Ovary (tissue), 9 donors: Measurements from ENCODE around the gene RSBN1. TPM values are rescaled to one million over a fixed set of nuclear protein-coding genes. Genes with fewer than 3 reads are reported as not detected.

Experiments
- DNase-seq, 5 donors: peaks; one replicate each; pipeline ENCODE4 v3.0.0-alpha.2; 2019 to 2020
- H3K27ac ChIP-seq, 2 donors: fragments of 200-600 bp; one replicate each; pipeline versions ENCODE4 v1.5.1 to v1.8.0; 2019 to 2022
- H3K27me3 ChIP-seq: fragments of 200-600 bp; one replicate; pipeline ENCODE4 v1.8.0; 2022
- H3K36me3 ChIP-seq: fragments of 200-600 bp; sonication (generic); one replicate; pipeline ENCODE4 v1.5.1; 2019
- H3K4me1 ChIP-seq: one replicate; pipeline ENCODE4 v1.8.1; 2013; ENCODE audit warnings: mild to moderate bottlenecking, moderate library complexity; ENCODE audit not compliant: insufficient read depth
- H3K4me3 ChIP-seq: fragments of 200-600 bp; sonication (generic); one replicate; pipeline ENCODE4 v1.5.1; 2017
- H3K9me3 ChIP-seq, 2 donors: fragments of 200-600 bp in 1 of 2; sonication (generic) in 1 of 2; one replicate each; pipeline versions ENCODE4 v1.5.1 to v1.8.1; 2013 to 2019; ENCODE audit warnings: mild to moderate bottlenecking in 1 of 2, moderate library complexity in 1 of 2
- CTCF ChIP-seq, 3 donors: fragments of 450-650 bp in 2 of 3; fragments of 200-600 bp in 1 of 3; IDR thresholded peaks; one replicate each; pipeline versions ENCODE4 v1.5.1 to v1.8.0; 2016 to 2022; ENCODE audit warnings: antibody characterized with exemption in 3 of 3, mild to moderate bottlenecking in 1 of 3
- EP300 ChIP-seq: sonication (generic); formaldehyde crosslinking; IDR thresholded peaks from one replicate; pipeline ENCODE4 v1.6.1; 2017; ENCODE audit warnings: antibody characterized with exemption
- POLR2A ChIP-seq: fragments of 450-650 bp; IDR thresholded peaks from one replicate; pipeline ENCODE4 v1.6.1; 2017; ENCODE audit warnings: antibody characterized with exemption, mild to moderate bottlenecking, moderate library complexity
- WGBS, 3 donors: extraction: QIAGEN DNeasy Blood & Tissue Kit in 1 of 3; methylation state at CpG; one replicate each; pipeline versions ENCODE4 v1.1.5 to v1.1.7; 2013 to 2017; 5-methylcytosine and 5-hydroxymethylcytosine counted together
- intact Hi-C, 4 donors: fragments of 100-400 bp; cut with DNase I; formaldehyde crosslinking; loops; one replicate each; pipeline versions ENCODE4 v1.11.0 to v1.15.1; 2022 to 2023
- polyA plus RNA-seq, 2 donors: library from polyadenylated mRNA; stranded (reverse); fragments of 200-250 nt in 1 of 2; fragments of 350-450 nt in 1 of 2; fragmentation: Illumina TruSeq in 1 of 2; extraction: RNeasy Lipid Tissue Mini Kit (QIAGEN cat#74804) in 1 of 2; gene quantifications; one replicate each; pipeline ENCODE4 v1.2.3, GENCODE V29; 2013 to 2014
- total RNA-seq, 7 donors: library from RNA; depleted of rRNA in 2 of 7; stranded (reverse); fragments of >200 nt in 2 of 7; fragmentation: NEBNext Ultra II Directional in 3 of 7; extraction: Animal tissue kit (Norgen Biotek cat#: 25700) in 3 of 7; gene quantifications; one replicate each; pipeline versions ENCODE4 v1.1.0 to v1.2.4, GENCODE V29; 2016 to 2023
- donor health status: DM: no; HTN: no; CAD: no; lungs with moderate emphysema.
- donor health status: DM: no; HTN: no; CAD: no.
- donor health status: Bipolar disorder and iron deficiency.
- donor health status: DM: yes; HTN: yes; CAD: no.
- donor health status: DM: no; HTN: no; CAD: no.
- donor health status: DM: yes; HTN: yes; CAD: no.

RSBN1 gene
- total and polyA plus RNA-seq, 9 donors: 10.5 to 36.1 (median 29.7) TPM

GRCh38 chr1:113821916-113822315, 9.6 kb upstream of the RSBN1 start:
- H3K4me1 ChIP-seq: no peaks in the 10 kb centered on the region
- no peaks in the 10 kb centered on the region for H3K27me3 ChIP-seq
- no peak for DNase-seq
- H3K27ac ChIP-seq: no peak overlapping the region
- no peaks in the 10 kb centered on the region for H3K9me3 ChIP-seq
- H3K36me3 ChIP-seq: no peaks in the 10 kb centered on the region
- WGBS, 3 donors: 62 to 69% (median 65%) methylated on average over 1 of the region's 1 CpG
- no peak overlapping the region for H3K4me3 ChIP-seq
- intact Hi-C loops: no loop called here
- TF ChIP-seq CTCF (IDR thresholded peaks at IDR 0.05): no peak
- no peak for TF ChIP-seq EP300
- no peak for TF ChIP-seq POLR2A

GRCh38 chr1:113818578-113818977, 6.3 kb upstream of the RSBN1 start:
- intact Hi-C loops: no loop called here
- no peaks in the 10 kb centered on the region for H3K27me3 ChIP-seq
- H3K4me3 ChIP-seq: no peak overlapping the region
- no peaks in the 10 kb centered on the region for H3K36me3 ChIP-seq
- H3K9me3 ChIP-seq: no peaks in the 10 kb centered on the region
- 94 to 96% (median 96%) methylated on average over 2 of the region's 2 CpGs for WGBS, 3 donors
- DNase-seq: no peak
- no peak overlapping the region for H3K27ac ChIP-seq
- H3K4me1 ChIP-seq: no peaks in the 10 kb centered on the region
- TF ChIP-seq EP300 (no peak), CTCF (IDR thresholded peaks at IDR 0.05) (no peak), POLR2A (no peak)

GRCh38 chr1:113813218-113813617, 942 bp upstream of the RSBN1 start:
- peak; percentile 13 to 45 (median 42) for DNase-seq
- 92 to 97% (median 93%) methylated on average over 15 of the region's 15 CpGs for WGBS, 3 donors
- TF ChIP-seq POLR2A: no peak
- TF ChIP-seq CTCF (IDR thresholded peaks at IDR 0.05): no peak
- TF ChIP-seq EP300: no peak
- H3K4me1 ChIP-seq: peaks cover 4% of the 10 kb centered on the region
- no peaks in the 10 kb centered on the region for H3K9me3 ChIP-seq
- intact Hi-C loops: no loop called here
- H3K4me3 ChIP-seq: no peak overlapping the region
- H3K36me3 ChIP-seq: no peaks in the 10 kb centered on the region
- H3K27me3 ChIP-seq: no peaks in the 10 kb centered on the region
- H3K27ac ChIP-seq: peak overlapping the region in 1 of 2 donors; percentile 96

GRCh38 chr1:113812661-113813135, 422 bp upstream of the RSBN1 start:
- intact Hi-C loops: no loop called here
- H3K4me1 ChIP-seq: peaks cover 4% of the 10 kb centered on the region
- peak overlapping the region; percentile 43 for H3K4me3 ChIP-seq
- no peaks in the 10 kb centered on the region for H3K9me3 ChIP-seq
- 14 to 22% (median 16%) methylated on average over 13 of the region's 13 CpGs for WGBS, 3 donors
- TF ChIP-seq CTCF (IDR thresholded peaks at IDR 0.05): no peak
- TF ChIP-seq POLR2A: peak; percentile 8
- no peak for TF ChIP-seq EP300
- H3K27ac ChIP-seq: peak overlapping the region; percentile 27 to 96
- H3K27me3 ChIP-seq: no peaks in the 10 kb centered on the region
- DNase-seq: peak in 4 of 5 donors; percentile 17 to 47 (median 30)
- no peaks in the 10 kb centered on the region for H3K36me3 ChIP-seq
